ENCODE results near the gene DENND5A. TPM values are rescaled to one million over a fixed set of nuclear protein-coding genes. Genes with fewer than 3 reads are reported as not detected.

DENND5A gene
- total RNA-seq, 3 donors from 2014 or later = 8.3 to 75.7 (median 17.3) TPM

DNA sequence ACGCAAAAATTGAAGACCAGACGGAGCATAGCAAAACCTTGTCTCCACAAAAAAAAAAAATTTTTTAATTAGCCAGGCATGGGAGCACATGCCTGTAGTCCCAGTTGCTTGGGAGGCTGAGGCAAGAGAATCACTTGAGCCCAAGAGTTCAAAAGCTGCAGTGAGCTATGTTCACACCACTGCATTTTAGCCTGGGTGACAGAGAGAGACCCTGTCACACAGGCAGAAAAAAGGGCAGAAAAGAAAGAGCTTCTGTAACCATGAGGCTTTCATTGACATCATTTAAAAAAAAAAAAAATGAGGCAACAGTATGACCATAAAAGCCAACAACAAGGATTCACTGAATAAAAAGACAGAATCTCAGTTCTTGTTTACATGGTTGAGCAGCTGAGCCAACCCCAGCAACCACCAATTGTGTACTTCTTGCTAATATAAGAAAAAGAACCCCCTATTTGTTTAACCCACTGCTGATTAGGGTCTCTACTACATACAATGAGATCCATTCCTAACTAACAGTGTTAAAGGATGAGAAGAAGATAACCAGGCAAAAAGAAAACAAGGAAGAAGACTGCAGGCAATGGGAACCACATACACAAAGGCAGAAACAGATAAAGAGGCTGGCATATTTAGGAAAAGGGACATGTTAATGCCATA is 87.6 kb downstream of the DENND5A start:
- Histone ChIP-seq H3K4me1 (ENCODE audit: low read depth) (no peaks in the 10 kb centered on the region), H3K4me3 (no peak overlapping the region), H3K9me3 (no peaks in the 10 kb centered on the region), H3K36me3 (ENCODE audit: low read depth) (no peaks in the 10 kb centered on the region)
- intact Hi-C loops (cut with DNase I, micrococcal nuclease) = no loop called here
- ATAC-seq = no peak
- DNase-seq = no peak
- TF ChIP-seq, protein P1, sequence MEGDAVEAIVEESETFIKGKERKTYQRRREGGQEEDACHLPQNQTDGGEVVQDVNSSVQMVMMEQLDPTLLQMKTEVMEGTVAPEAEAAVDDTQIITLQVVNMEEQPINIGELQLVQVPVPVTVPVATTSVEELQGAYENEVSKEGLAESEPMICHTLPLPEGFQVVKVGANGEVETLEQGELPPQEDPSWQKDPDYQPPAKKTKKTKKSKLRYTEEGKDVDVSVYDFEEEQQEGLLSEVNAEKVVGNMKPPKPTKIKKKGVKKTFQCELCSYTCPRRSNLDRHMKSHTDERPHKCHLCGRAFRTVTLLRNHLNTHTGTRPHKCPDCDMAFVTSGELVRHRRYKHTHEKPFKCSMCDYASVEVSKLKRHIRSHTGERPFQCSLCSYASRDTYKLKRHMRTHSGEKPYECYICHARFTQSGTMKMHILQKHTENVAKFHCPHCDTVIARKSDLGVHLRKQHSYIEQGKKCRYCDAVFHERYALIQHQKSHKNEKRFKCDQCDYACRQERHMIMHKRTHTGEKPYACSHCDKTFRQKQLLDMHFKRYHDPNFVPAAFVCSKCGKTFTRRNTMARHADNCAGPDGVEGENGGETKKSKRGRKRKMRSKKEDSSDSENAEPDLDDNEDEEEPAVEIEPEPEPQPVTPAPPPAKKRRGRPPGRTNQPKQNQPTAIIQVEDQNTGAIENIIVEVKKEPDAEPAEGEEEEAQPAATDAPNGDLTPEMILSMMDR (IDR thresholded peaks at IDR 0.05) = no peak

DNA sequence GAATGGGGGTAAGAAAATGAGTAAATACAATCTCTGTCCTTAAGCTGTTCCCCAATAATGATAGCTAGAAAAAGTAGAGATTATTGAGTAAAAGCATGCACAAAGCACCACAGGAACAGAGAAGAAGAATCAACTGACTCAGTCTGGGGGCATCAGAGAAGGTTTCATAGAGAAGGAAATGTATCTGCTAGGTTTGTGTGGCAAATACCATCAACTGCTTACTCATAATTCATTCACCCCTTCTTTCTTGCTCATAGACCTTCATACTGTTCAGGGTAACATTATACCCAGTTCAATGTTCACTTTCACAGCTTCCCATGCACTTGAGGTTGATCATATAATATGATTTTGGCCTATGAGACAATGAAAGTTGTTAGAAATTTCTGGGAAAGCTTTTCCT is 88.6 kb downstream of the DENND5A start:
- Histone ChIP-seq H3K36me3 (ENCODE audit: low read depth) (no peaks in the 10 kb centered on the region), H3K4me1 (ENCODE audit: low read depth) (no peaks in the 10 kb centered on the region), H3K9me3 (no peaks in the 10 kb centered on the region), H3K4me3 (no peak overlapping the region)
- TF ChIP-seq, protein P1 (IDR thresholded peaks at IDR 0.05) = no peak
- intact Hi-C loops (cut with DNase I, micrococcal nuclease) = no loop called here
- no peak for ATAC-seq
- DNase-seq = no peak

DNA sequence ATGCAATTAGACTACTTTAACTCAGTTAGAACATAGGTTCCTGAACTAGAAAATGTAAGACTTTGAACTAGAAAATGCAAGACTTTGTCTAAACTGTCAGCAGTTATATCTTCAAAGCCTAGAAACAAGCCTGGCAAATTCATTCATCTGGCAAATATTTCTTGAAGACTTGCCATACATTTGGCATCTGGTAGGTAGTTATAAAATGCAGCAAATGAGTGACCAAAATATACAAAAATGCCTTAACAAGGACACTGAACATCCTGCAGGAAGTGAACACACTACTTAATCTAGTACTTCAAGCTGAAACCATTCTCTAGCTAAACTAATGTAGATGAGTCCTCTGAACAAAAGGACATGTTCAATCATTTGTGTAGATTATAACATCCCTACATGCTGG is 89.0 kb downstream of the DENND5A start:
- Histone ChIP-seq H3K4me3 (no peak overlapping the region), H3K9me3 (no peaks in the 10 kb centered on the region), H3K4me1 (ENCODE audit: low read depth) (no peaks in the 10 kb centered on the region), H3K36me3 (ENCODE audit: low read depth) (no peaks in the 10 kb centered on the region)
- TF ChIP-seq, protein P1 (IDR thresholded peaks at IDR 0.05) = no peak
- ATAC-seq (no peak), DNase-seq (no peak)
- intact Hi-C loops (cut with DNase I, micrococcal nuclease) = no loop called here

DNA sequence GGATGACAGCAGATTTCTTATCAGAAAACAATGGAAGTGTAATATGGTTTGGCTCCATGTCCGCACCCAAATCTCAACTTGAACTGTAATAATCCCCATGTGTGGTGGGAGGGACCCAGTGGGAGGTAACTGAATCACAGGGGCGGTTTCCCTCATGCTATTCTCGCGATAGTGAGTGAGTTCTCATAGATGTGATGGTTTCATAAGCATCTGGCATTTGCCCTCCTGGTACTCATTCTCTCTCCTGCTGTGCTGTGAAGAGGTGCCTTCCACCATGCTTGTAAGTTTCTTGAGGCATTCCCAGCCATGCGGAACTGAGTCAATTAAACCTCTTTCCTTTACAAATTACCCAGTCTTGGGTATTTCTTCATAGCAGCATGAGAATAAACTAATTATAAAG is 92.8 kb downstream of the DENND5A start:
- no peak overlapping the region for H3K4me3 ChIP-seq
- H3K36me3 ChIP-seq (ENCODE audit: low read depth) = no peaks in the 10 kb centered on the region

DNA sequence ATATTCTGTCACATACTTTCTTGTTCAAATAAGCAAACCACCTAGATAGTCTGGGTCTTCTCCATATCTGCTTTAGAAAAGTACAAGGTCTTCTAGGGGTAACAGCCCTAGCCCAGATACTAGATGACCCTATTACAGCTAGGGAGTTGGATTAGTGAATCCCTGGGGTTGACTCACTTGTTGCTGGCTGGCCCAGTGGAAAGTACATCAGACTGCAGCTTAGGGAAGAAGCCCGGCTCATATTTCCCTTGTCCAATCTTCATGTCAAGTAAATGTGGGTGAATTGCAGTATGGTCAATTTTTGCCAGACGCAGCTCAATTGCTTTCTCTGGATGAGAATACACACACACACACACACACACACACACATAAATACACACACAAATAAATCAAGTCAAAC is 94.7 kb downstream of the DENND5A start:
- no peaks in the 10 kb centered on the region for H3K36me3 ChIP-seq (ENCODE audit: low read depth)
- H3K4me1 ChIP-seq (ENCODE audit: low read depth) = no peaks in the 10 kb centered on the region
- no peaks in the 10 kb centered on the region for H3K9me3 ChIP-seq
- no peak for DNase-seq
- intact Hi-C loops (cut with DNase I, micrococcal nuclease) = no loop called here
- TF ChIP-seq, protein P1 (IDR thresholded peaks at IDR 0.05) = no peak
- H3K4me3 ChIP-seq = no peak overlapping the region
- ATAC-seq = no peak

More for the DNA sequence above, 92.8 kb downstream of the DENND5A start:
- DNase-seq (no peak), ATAC-seq (no peak)
- Histone ChIP-seq H3K4me1 (ENCODE audit: low read depth) (no peaks in the 10 kb centered on the region), H3K9me3 (no peaks in the 10 kb centered on the region)
- TF ChIP-seq, protein P1 (IDR thresholded peaks at IDR 0.05) = no peak
- intact Hi-C loops (cut with DNase I, micrococcal nuclease) = no loop called here
